Heart right ventricle (tissue), 16 donors: ENCODE results near the gene WDR55. TPM values are rescaled to one million over a fixed set of nuclear protein-coding genes. Genes with fewer than 3 reads are reported as not detected.

Experiments used
- ATAC-seq, 8 donors: fragments of 200-7000 bp; cut with Tn5 transposase; one replicate each; pipeline ENCODE4 v1.9.1; 2020; ENCODE audit warnings: mild to moderate bottlenecking in 8 of 8, moderate library complexity in 8 of 8, moderate number of reproducible peaks in 1 of 8
- DNase-seq, 2 donors: peaks; one replicate each; pipeline ENCODE4 v3.0.0-alpha.2; 2020
- H3K27ac ChIP-seq, 10 donors: fragments of 200-600 bp; sonication (generic) in 2 of 10; one replicate each; pipeline versions ENCODE4 v1.5.0 to v1.8.0; 2020 to 2022; ENCODE audit warnings: mild to moderate bottlenecking in 3 of 10
- H3K27me3 ChIP-seq, 7 donors: fragments of 200-600 bp; one replicate each; pipeline ENCODE4 v1.8.0; 2021 to 2022; ENCODE audit warnings: mild to moderate bottlenecking in 2 of 7
- H3K36me3 ChIP-seq, 9 donors: fragments of 200-600 bp; sonication (generic) in 1 of 9; one replicate each; pipeline versions ENCODE4 v1.5.0 to v1.8.0; 2020 to 2022; ENCODE audit warnings: mild to moderate bottlenecking in 2 of 9
- H3K4me1 ChIP-seq, 9 donors: fragments of 200-600 bp; sonication (generic) in 1 of 9; one replicate each; pipeline versions ENCODE4 v1.5.0 to v1.8.0; 2020 to 2022; ENCODE audit warnings: mild to moderate bottlenecking in 4 of 9
- H3K4me3 ChIP-seq, 10 donors: fragments of 200-600 bp; sonication (generic) in 2 of 10; one replicate each; pipeline versions ENCODE4 v1.5.0 to v1.8.0; 2020 to 2022; ENCODE audit warnings: mild to moderate bottlenecking in 7 of 10, moderate library complexity in 2 of 10
- H3K9me3 ChIP-seq, 11 donors: fragments of 200-600 bp in 10 of 11; sonication (generic) in 2 of 11; one replicate each; pipeline versions ENCODE4 v1.5.0 to v1.8.0; 2013 to 2022; ENCODE audit warnings: mild to moderate bottlenecking in 2 of 11, control low read depth in 1 of 11, moderate library complexity in 1 of 11
- WGBS, 2 donors: extraction: QIAGEN DNeasy Blood & Tissue Kit; methylation state at CpG; one replicate each; pipeline ENCODE4 v1.1.7; 2013; ENCODE audit warnings: inconsistent platforms in 1 of 2; 5-methylcytosine and 5-hydroxymethylcytosine counted together
- intact Hi-C, 10 donors: fragments of 100-400 bp; cut with DNase I; formaldehyde crosslinking; loops; one replicate each; pipeline versions ENCODE4 v1.11.1 to v1.14.2; 2022
- polyA plus RNA-seq, 2 donors: library from polyadenylated mRNA; stranded (reverse); fragments of 200-250 nt; gene quantifications; one replicate each; pipeline ENCODE4 v1.2.3, GENCODE V29; 2013
- total RNA-seq, 10 donors: library from RNA; stranded (reverse); fragmentation: NEBNext Ultra II Directional in 3 of 10; extraction: Animal tissue kit (Norgen Biotek cat#: 25700) in 3 of 10; gene quantifications; one replicate each; pipeline versions ENCODE4 v1.2.1 to v1.2.4, GENCODE V29; 2021 to 2023
- TF ChIP-seq, protein P1 (sequence below), 9 donors: fragments of 200-600 bp; sonication (generic) in 2 of 9; IDR thresholded peaks; one replicate each; pipeline versions ENCODE4 v1.5.0 to v1.8.0; 2021 to 2022; ENCODE audit warnings: antibody characterized with exemption in 9 of 9, mild to moderate bottlenecking in 5 of 9, moderate library complexity in 1 of 9
- donor health status: Arrhythmogenic right ventricular cardiomyopathy.
- donor health status: ischemic (EF 13 %, LVEDD 7.1; RV severe dilation, severe dysfunction).
- donor health status: healthy with polysubstance abuse.
- donor health status: DM: no; HTN: yes; CAD: no.
- donor health status: DM: no; HTN: no; CAD: no.
- donor health status: ischemic (EF 25% LVEDD 6.9; RV normal size, moderate dysfunction).
- donor health status: ischemic (EF 25% LVEDD 5.7; RV mildly dilated, moderate dysfunction).
- donor health status: healthy.
- donor health status: DM: yes; HTN: yes; CAD: no.
- donor health status: Ischemic cardiomyopathy.
- donor health status: ischemic (EF 35%, LVEDD 5.7; RV mildly dilated, moderate dysfunction).
- donor health status: nonischemic (EF 11% LVEDD 7.7; RV severe dilation, severe dysfunction).
- donor health status: DM: yes; HTN: yes; CAD: no.
- donor health status: PGD.
- donor health status: ischemic (EF 29% LVEDD 5.4; RV normal size, mild dysfunction).
- donor health status: nonischemic (EF 23%, LVEDD 6.1; RV moderate dilation, normal function).

Gene WDR55
- total and polyA plus RNA-seq, 12 donors = 10.5 to 15.7 (median 12.2) TPM

DNA sequence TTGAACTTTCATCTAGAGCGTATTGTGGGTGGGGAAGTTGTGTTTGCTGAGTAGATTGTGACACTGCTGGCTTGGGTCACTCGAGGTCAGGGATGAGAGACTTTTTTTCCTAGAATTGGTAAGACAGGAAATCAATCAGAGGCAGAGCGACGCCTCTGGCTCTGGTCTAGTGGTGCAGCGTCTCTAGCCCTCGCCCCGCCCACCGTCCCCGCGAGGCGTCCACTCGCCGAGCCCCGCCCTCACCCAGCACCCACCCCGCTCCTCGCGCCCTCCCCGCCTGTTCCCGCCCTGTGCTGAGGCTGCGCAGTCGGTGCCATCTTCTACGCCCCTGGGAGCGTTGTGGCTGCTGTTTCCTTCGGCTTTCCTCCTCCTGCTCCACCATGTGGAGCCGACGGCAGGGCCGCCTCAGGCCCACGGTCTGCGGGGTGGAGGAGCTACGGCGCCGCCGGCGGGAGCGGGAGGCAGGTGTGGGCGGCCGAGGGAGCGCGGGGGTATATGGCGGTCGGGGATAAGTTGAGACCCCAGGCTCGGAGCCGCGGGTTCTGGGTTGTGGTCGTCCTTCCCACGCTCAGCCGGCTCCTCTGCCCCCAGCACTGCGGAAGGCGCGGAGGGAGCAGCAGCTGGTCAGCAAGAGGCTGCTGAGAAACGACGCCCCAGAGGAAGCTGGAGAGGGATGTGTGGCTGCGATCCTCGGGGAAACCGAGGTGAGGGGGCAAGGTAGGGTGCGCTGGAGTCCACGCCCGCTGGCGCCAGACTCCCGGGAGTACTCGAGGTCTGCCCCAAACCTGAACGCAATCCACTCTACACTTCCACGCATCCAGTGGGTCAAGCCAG, 25.3 kb upstream of the WDR55 start, which contains the start of gene TMCO6:
Gene TMCO6, plus strand, starts transcription at position 304 of the 834 bp plus-strand sequence. Its CDS starts 77 bp downstream, at position 381.
- ATAC-seq = peak; percentile 98 to 99 (median 99)
- Histone ChIP-seq H3K27ac (peak within 1 kb of the TSS; percentile 64 to 97 (median 88)), H3K4me1 (peaks cover 0 to 44% (median 16%) of the 10 kb centered on the region in 9 donors), H3K9me3 (no peaks in the 10 kb centered on the region), H3K36me3 (peaks cover 0 to 35% (median 4%) of the 10 kb centered on the region in 9 donors), H3K4me3 (peak within 1 kb of the TSS; percentile 53 to 90 (median 70)), H3K27me3 (no peaks in the 10 kb centered on the region)
- WGBS, 2 donors = 0% methylated on average over 63 of the region's 63 CpGs
- intact Hi-C loops = loop anchor here (2.0 to 10.0 kb wide), 7 partner anchors 72 to 275 kb away; partner anchors contain the start of genes APBB3 (in 4 of the 10), EIF4EBP3 (in 4 of the 10), SLC35A4 (in 4 of the 10) and SLC4A9 (in 2 of the 10)
- TF ChIP-seq, protein P1, sequence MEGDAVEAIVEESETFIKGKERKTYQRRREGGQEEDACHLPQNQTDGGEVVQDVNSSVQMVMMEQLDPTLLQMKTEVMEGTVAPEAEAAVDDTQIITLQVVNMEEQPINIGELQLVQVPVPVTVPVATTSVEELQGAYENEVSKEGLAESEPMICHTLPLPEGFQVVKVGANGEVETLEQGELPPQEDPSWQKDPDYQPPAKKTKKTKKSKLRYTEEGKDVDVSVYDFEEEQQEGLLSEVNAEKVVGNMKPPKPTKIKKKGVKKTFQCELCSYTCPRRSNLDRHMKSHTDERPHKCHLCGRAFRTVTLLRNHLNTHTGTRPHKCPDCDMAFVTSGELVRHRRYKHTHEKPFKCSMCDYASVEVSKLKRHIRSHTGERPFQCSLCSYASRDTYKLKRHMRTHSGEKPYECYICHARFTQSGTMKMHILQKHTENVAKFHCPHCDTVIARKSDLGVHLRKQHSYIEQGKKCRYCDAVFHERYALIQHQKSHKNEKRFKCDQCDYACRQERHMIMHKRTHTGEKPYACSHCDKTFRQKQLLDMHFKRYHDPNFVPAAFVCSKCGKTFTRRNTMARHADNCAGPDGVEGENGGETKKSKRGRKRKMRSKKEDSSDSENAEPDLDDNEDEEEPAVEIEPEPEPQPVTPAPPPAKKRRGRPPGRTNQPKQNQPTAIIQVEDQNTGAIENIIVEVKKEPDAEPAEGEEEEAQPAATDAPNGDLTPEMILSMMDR (IDR thresholded peaks at IDR 0.05) = peak; percentile 41 to 89 (median 75)
- peak; percentile 98 to 99 for DNase-seq

DNA sequence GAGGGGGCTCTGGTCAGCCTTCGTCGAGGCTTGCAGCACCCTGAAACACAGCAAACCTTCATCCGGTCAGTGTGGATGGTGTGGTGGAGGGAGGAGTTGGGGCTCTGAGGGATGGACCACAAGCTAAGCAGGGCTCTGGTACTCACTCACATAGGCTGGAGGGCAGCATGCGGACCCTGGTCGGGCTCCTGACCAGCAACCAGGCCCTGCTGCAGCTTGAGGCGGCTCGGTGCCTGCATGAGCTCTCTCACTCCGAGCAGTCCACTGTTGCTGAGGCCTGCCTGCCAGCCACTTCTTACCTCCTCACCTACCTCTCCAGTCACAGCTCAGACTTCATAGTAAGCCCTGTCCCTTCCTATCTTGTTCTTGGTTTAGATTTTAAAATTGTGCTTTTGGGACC, 23.0 kb upstream of the WDR55 start:
- no peak overlapping the region for H3K4me3 ChIP-seq
- H3K4me1 ChIP-seq = peaks cover 3 to 49% (median 26%) of the 10 kb centered on the region in 9 donors
- H3K27ac ChIP-seq = no peak overlapping the region
- DNase-seq = no peak
- TF ChIP-seq, protein P1 (IDR thresholded peaks at IDR 0.05) = no peak
- H3K27me3 ChIP-seq = no peaks in the 10 kb centered on the region
- no peaks in the 10 kb centered on the region for H3K9me3 ChIP-seq
- peaks cover 0 to 49% (median 10%) of the 10 kb centered on the region in 9 donors for H3K36me3 ChIP-seq
- intact Hi-C loops = loop anchor here in 4 of 10 donors (10.0 kb wide), 3 partner anchors 97 to 277 kb away; partner anchors contain the start of genes ANKHD1 (in 2 of the 4), EIF4EBP3 (in 1 of the 4) and SLC4A9 (in 1 of the 4)
- WGBS, 2 donors = 87 to 91% methylated on average over 8 of the region's 8 CpGs
- ATAC-seq = no peak

DNA sequence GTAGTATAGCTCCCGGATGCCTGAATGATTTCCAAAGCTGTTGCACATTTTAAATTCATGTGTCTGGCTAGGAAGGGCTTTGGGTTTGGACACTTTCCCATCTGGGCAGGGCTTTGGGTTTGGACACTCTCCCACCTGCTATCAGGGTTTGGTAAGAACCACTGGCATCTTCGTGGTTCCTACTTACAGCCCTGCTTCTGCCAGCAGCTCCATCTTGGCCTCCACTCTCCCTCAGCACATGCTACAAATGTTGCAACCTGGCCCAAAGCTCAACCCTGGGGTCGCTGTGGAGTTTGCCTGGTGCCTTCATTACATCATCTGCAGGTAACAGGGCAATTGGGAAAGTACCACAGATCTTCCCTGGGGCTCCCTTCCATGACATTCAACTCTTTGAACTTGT, 22.0 kb upstream of the WDR55 start:
- Histone ChIP-seq H3K36me3 (peaks cover 0 to 49% (median 10%) of the 10 kb centered on the region in 9 donors), H3K27me3 (no peaks in the 10 kb centered on the region), H3K9me3 (no peaks in the 10 kb centered on the region), H3K27ac (no peak overlapping the region), H3K4me3 (no peak overlapping the region), H3K4me1 (peaks cover 4 to 52% (median 29%) of the 10 kb centered on the region in 9 donors)
- intact Hi-C loops = loop anchor here in 4 of 10 donors (10.0 kb wide), 3 partner anchors 98 to 278 kb away; partner anchors contain the start of genes ANKHD1 (in 2 of the 4), EIF4EBP3 (in 1 of the 4) and SLC4A9 (in 1 of the 4)
- ATAC-seq (no peak), DNase-seq (no peak)
- WGBS, 2 donors = 58 to 59% methylated on average over 3 of the region's 3 CpGs
- TF ChIP-seq, protein P1 (IDR thresholded peaks at IDR 0.05) = no peak

DNA sequence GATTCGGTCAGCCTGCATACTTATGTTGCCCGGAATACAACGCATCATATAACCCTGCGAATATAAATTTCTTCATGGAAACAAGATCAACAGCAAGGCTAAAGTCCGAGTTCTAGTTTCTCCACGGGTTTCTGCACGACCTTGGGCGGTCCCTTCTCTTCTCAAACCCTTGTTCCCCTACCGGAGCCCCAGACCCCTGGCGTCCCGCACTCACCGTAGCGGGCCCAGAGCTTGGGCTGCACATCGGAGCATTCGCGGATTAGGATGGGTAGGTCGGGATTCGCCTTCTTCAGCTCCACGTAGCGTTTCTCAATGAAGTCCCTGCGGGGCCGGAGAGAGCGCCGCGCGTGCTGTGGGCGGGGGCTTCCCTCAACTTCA, 17.7 kb upstream of the WDR55 start:
- H3K4me3 ChIP-seq = peak overlapping the region; percentile 53 to 99 (median 90)
- peaks cover 4 to 45% (median 26%) of the 10 kb centered on the region in 9 donors for H3K4me1 ChIP-seq
- peaks cover 0 to 77% (median 31%) of the 10 kb centered on the region in 9 donors for H3K36me3 ChIP-seq
- WGBS, 2 donors = 0 to 2% methylated on average over 27 of the region's 27 CpGs
- TF ChIP-seq, protein P1 (IDR thresholded peaks at IDR 0.05) = no peak
- H3K9me3 ChIP-seq = no peaks in the 10 kb centered on the region
- intact Hi-C loops = loop anchor here in 5 of 10 donors (5.0 to 10.0 kb wide), 6 partner anchors 45 to 282 kb away; partner anchors contain the start of genes ANKHD1 (in 2 of the 5), EIF4EBP3 (in 2 of the 5), APBB3 (in 1 of the 5) and HARS1 (in 1 of the 5)
- peak overlapping the region; percentile 54 to 92 (median 86) for H3K27ac ChIP-seq
- no peaks in the 10 kb centered on the region for H3K27me3 ChIP-seq
- ATAC-seq (peak in 4 of 8 donors; percentile 3 to 32 (median 5)), DNase-seq (no peak)
